Trophoblast cell (in vitro differentiated cells and primary cell): Measurements from ENCODE around the gene SFT2D3.

Source experiments
- DNase-seq, 2 donors: peaks; one replicate each; pipeline ENCODE4 v3.0.0-alpha.2; 2016
- H2AFZ ChIP-seq: 2 replicates; pipeline ENCODE4 v1.6.1; 2013; ENCODE audit warnings: low read length, moderate library complexity, mild to moderate bottlenecking; ENCODE audit not compliant: insufficient read depth, poor library complexity
- H2AK5ac ChIP-seq: 2 replicates; pipeline ENCODE4 v1.6.1; 2013; ENCODE audit warnings: mild to moderate bottlenecking, low read length
- H2BK120ac ChIP-seq: 2 replicates; pipeline ENCODE4 v1.6.1; 2013; ENCODE audit warnings: low read length, mild to moderate bottlenecking, moderate library complexity; ENCODE audit not compliant: insufficient read depth, poor library complexity
- H2BK12ac ChIP-seq: 2 replicates; pipeline ENCODE4 v1.6.1; 2013; ENCODE audit warnings: mild to moderate bottlenecking, low read length, moderate library complexity
- H2BK5ac ChIP-seq: 2 replicates; pipeline ENCODE4 v1.6.1; 2013; ENCODE audit warnings: low read length, low read depth, moderate library complexity, mild to moderate bottlenecking; ENCODE audit not compliant: poor library complexity
- H3K14ac ChIP-seq: 2 replicates; pipeline ENCODE4 v1.6.1; 2013; ENCODE audit warnings: mild to moderate bottlenecking, low read length
- H3K18ac ChIP-seq: 2 replicates; pipeline ENCODE4 v1.6.1; 2013; ENCODE audit warnings: mild to moderate bottlenecking, low read length
- H3K23ac ChIP-seq: 2 replicates; pipeline ENCODE4 v1.6.1; 2013; ENCODE audit warnings: low read length
- H3K27ac ChIP-seq: 2 replicates; pipeline ENCODE4 v1.5.1; 2013; ENCODE audit warnings: low read depth, mild to moderate bottlenecking, inconsistent platforms, low read length, moderate library complexity
- H3K27me3 ChIP-seq: 2 replicates; pipeline ENCODE4 v1.6.1; 2013; ENCODE audit warnings: inconsistent platforms, mild to moderate bottlenecking, low read length, moderate library complexity; ENCODE audit not compliant: insufficient read depth
- H3K36me3 ChIP-seq, 2 experiments: 1 replicate in 1 of 2; 2 replicates in 1 of 2; pipeline ENCODE4 v1.6.1; 2013; ENCODE audit warnings: low read length in 2 of 2, mild to moderate bottlenecking in 2 of 2, moderate library complexity in 1 of 2; ENCODE audit not compliant: insufficient read depth in 2 of 2, control insufficient read depth in 1 of 2
- H3K4ac ChIP-seq: 2 replicates; pipeline ENCODE4 v1.6.1; 2013; ENCODE audit warnings: low read depth, mild to moderate bottlenecking, low read length, moderate library complexity
- H3K4me1 ChIP-seq, 2 experiments: 1 replicate in 1 of 2; 2 replicates in 1 of 2; pipeline ENCODE4 v1.6.1; 2013; ENCODE audit warnings: low read length in 2 of 2, mild to moderate bottlenecking in 2 of 2, moderate library complexity in 1 of 2; ENCODE audit not compliant: insufficient read depth in 2 of 2, control insufficient read depth in 1 of 2
- H3K4me2 ChIP-seq: 2 replicates; pipeline ENCODE4 v1.6.1; 2013; ENCODE audit warnings: inconsistent platforms, mild to moderate bottlenecking, low read length, moderate library complexity
- H3K4me3 ChIP-seq: 2 replicates; pipeline ENCODE4 v1.5.1; 2013; ENCODE audit warnings: mild to moderate bottlenecking, low read depth, low read length, inconsistent platforms
- H3K79me1 ChIP-seq: one replicate; pipeline ENCODE4 v1.6.1; 2013; ENCODE audit warnings: low read length
- H3K79me2 ChIP-seq: 2 replicates; pipeline ENCODE4 v1.6.1; 2013; ENCODE audit warnings: low read length, mild to moderate bottlenecking; ENCODE audit not compliant: control insufficient read depth, insufficient read depth, poor library complexity
- H3K9ac ChIP-seq: 2 replicates; pipeline ENCODE4 v1.6.1; 2013; ENCODE audit warnings: mild to moderate bottlenecking, low read length
- H3K9me3 ChIP-seq: 2 replicates; pipeline ENCODE4 v1.6.1; 2013; ENCODE audit warnings: low read depth, mild to moderate bottlenecking, control low read depth, inconsistent platforms, low read length; ENCODE audit not compliant: insufficient read depth
- H4K12ac ChIP-seq: 2 replicates; pipeline ENCODE4 v1.6.1; 2013; ENCODE audit warnings: low read depth, mild to moderate bottlenecking, low read length, moderate library complexity
- H4K8ac ChIP-seq: 2 replicates; pipeline ENCODE4 v1.6.1; 2013; ENCODE audit warnings: low read depth, mild to moderate bottlenecking, low read length, moderate library complexity
- H4K91ac ChIP-seq: one replicate; pipeline ENCODE4 v1.6.1; 2013; ENCODE audit warnings: low read depth, mild to moderate bottlenecking, low read length, moderate library complexity
- WGBS: extraction: QIAGEN DNeasy Blood & Tissue Kit; methylation state at CpG from one replicate; pipeline ENCODE4 v1.1.7; 2013; ENCODE audit warnings: missing lambda C conversion rate; ENCODE audit not compliant: insufficient read length, insufficient coverage; ENCODE audit errors: extremely low coverage; 5-methylcytosine and 5-hydroxymethylcytosine counted together

The SFT2D3 gene

DNA sequence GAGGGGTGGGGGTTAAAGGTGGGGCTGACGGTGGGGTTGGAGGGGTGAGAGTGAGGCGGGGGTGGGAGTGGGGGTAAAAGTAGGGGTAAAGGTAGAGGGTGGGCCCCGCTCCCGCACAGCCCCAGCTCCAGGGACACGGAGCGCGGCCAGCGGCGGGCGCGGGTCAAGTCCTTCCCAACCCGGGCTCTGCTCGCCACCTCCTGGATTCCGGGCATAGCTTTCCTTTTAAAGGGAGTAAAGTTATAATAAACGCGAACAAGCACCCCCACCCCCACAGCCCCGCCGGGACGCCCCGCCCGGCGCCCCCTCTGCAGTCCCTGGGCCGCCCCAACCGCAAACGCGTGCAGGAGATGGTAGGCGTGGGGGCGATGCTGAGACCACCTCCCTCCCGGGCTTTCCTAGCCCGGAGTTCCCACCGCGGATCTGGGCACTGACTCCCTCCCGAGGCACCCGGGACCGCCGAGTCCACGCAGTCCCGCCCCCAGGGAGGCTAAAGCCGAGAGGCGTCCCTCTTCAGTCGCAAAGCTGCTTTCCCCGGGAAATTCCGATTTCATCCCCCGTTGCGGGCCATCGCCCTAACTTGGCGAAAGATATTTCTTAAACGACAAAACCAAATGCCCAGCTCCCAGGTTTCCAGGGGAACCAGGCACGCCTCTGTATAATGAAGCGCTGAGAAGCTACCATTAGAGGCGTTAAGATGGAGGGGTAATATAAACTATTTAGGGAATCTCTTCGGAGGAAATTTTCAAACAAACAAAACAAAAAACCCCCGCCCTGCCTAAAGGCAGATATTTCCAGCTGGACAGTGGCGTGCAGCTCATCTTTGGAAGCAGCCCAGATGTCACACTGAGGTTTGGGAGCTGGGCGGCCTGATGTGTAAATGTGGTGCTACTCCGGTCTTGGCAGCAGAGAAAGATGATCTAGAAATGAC lies 25.7 kb upstream of the SFT2D3 start, which contains the start of gene LIMS2:
Gene LIMS2, minus strand, starts transcription at position 200 of the 931 bp plus-strand sequence. CDS start 506 bp downstream, outside the sequence.
- peak within 1 kb of the TSS; percentile 80 for H3K4me2 ChIP-seq
- no peak within 1 kb of the TSS for H2BK5ac ChIP-seq
- H3K27me3 ChIP-seq: peaks cover 4% of the 10 kb centered on the region
- peak within 1 kb of the TSS; percentile 25 for H3K14ac ChIP-seq
- peak within 1 kb of the TSS; percentile 56 for H2BK120ac ChIP-seq
- peaks cover 6 to 8% of the 10 kb centered on the region in 2 experiments for H3K4me1 ChIP-seq
- no peak within 1 kb of the TSS for H3K27ac ChIP-seq
- peak within 1 kb of the TSS; percentile 54 for H4K12ac ChIP-seq
- peak; percentile 15 to 55 for DNase-seq
- peaks cover 5% of the 10 kb centered on the region for H3K79me1 ChIP-seq
- H3K79me2 ChIP-seq: peaks cover 3% of the 10 kb centered on the region
- no peak within 1 kb of the TSS for H2AK5ac ChIP-seq
- no peak within 1 kb of the TSS for H2BK12ac ChIP-seq
- WGBS: no CpG with 5 or more reads among the region's 56 CpGs
- peaks cover 5% of the 10 kb centered on the region for H3K9me3 ChIP-seq
- no peak within 1 kb of the TSS for H3K4ac ChIP-seq
- peak within 1 kb of the TSS; percentile 83 for H3K4me3 ChIP-seq
- H3K18ac ChIP-seq: peak within 1 kb of the TSS; percentile 7
- no peak within 1 kb of the TSS for H4K8ac ChIP-seq
- H2AFZ ChIP-seq: peak within 1 kb of the TSS; percentile 43
- no peak within 1 kb of the TSS for H3K23ac ChIP-seq
- H3K36me3 ChIP-seq: no peaks in the 10 kb centered on the region
- peak within 1 kb of the TSS; percentile 68 for H3K9ac ChIP-seq
- peak within 1 kb of the TSS; percentile 46 for H4K91ac ChIP-seq

DNA sequence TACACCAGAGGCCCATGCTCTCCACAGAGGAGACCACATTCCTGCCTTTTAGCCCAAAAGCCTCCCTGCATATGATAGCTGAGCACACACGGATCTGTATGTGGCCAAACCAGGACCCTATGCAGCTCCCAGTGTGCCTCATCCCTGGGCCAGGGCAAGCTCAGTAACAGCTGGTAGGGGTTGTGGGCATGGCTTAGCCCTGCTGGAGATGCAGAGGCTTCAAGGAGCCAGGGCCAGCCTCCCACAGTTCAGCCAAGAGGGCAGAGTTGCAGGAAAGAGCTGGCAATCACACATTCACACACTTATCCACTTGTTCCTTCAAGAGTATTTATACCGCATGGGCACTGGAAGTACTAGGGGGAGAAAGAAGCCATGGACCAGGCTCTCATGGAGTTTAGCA lies 24.4 kb upstream of the SFT2D3 start:
- Histone ChIP-seq H2BK120ac (no peak overlapping the region), H3K23ac (no peak overlapping the region), H2BK12ac (no peak overlapping the region), H3K4me2 (no peak overlapping the region), H3K9me3 (peaks cover 4% of the 10 kb centered on the region), H4K91ac (no peak overlapping the region), H3K9ac (no peak overlapping the region), H3K14ac (no peak overlapping the region), H3K4ac (no peak overlapping the region), H3K18ac (no peak overlapping the region), H3K36me3 (no peaks in the 10 kb centered on the region), H3K27me3 (peaks cover 4% of the 10 kb centered on the region), H2BK5ac (no peak overlapping the region), H3K4me3 (no peak overlapping the region), H4K12ac (no peak overlapping the region), H4K8ac (no peak overlapping the region), H3K79me2 (peaks cover 3% of the 10 kb centered on the region), H2AFZ (no peak overlapping the region), H2AK5ac (no peak overlapping the region), H3K27ac (no peak overlapping the region), H3K79me1 (peaks cover 5% of the 10 kb centered on the region), H3K4me1 (peaks cover 6 to 8% of the 10 kb centered on the region in 2 experiments)
- WGBS: no CpG with 5 or more reads among the region's 2 CpGs
- DNase-seq: no peak

DNA sequence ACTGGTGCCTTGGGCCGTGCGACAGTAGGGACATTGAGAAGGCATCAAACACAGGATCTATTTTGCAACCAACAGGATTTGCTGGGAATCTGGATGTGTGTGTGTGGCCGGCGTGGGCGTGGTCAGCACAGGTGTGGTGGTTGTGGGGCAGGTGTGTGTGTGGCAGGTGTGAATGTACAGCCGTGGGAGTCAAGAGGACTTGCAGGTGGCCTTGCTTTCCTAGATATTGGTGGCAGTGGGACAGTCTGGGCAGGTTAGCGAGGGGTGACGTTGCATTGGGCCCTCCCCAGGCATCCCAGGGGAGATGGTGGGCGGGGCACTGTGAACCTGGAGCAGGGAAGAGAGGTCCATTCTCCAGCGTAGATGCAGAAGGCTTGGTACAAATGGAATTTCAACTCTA lies 22.8 kb upstream of the SFT2D3 start:
- H3K27ac ChIP-seq: no peak overlapping the region
- H2BK5ac ChIP-seq: no peak overlapping the region
- WGBS: no CpG with 5 or more reads among the region's 10 CpGs
- H3K36me3 ChIP-seq: no peaks in the 10 kb centered on the region
- no peak overlapping the region for H3K23ac ChIP-seq
- no peak overlapping the region for H3K4ac ChIP-seq
- no peak overlapping the region for H3K9ac ChIP-seq
- no peak overlapping the region for H3K14ac ChIP-seq
- peaks cover 4% of the 10 kb centered on the region for H3K27me3 ChIP-seq
- H2AK5ac ChIP-seq: no peak overlapping the region
- no peak overlapping the region for H2BK120ac ChIP-seq
- H3K79me2 ChIP-seq: peaks cover 3% of the 10 kb centered on the region
- no peak overlapping the region for H2AFZ ChIP-seq
- H3K4me1 ChIP-seq: peaks cover 6 to 8% of the 10 kb centered on the region in 2 experiments
- no peak overlapping the region for H3K4me3 ChIP-seq
- peaks cover 5% of the 10 kb centered on the region for H3K79me1 ChIP-seq
- no peak overlapping the region for H4K8ac ChIP-seq
- H4K12ac ChIP-seq: no peak overlapping the region
- H3K4me2 ChIP-seq: no peak overlapping the region
- H3K9me3 ChIP-seq: peaks cover 3% of the 10 kb centered on the region
- H2BK12ac ChIP-seq: no peak overlapping the region
- no peak overlapping the region for H3K18ac ChIP-seq
- no peak overlapping the region for H4K91ac ChIP-seq
- no peak for DNase-seq

DNA sequence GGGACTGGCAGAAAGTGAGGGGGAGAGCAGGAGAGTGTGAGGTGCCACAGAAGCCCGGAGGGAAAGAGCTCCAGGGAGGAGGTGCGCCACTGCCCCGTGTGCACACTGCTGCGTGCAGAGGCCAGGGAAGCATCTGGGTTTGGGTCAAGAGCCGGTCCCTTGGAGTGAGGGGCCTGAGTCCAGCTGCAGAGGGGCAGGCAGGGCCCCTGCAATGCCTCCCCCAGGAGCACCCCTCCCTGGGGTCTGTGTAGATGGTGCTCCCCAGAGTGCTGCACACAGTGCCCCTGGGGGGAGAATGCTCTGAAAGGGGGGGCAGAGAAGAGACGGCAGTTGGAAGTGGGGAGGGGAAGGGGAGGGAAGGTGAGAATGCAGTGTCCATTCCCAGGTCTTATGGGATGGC lies 22.3 kb upstream of the SFT2D3 start:
- H3K4me2 ChIP-seq: no peak overlapping the region
- no peak overlapping the region for H3K23ac ChIP-seq
- no peak overlapping the region for H2AK5ac ChIP-seq
- no peak overlapping the region for H4K91ac ChIP-seq
- H3K4ac ChIP-seq: no peak overlapping the region
- peaks cover 5% of the 10 kb centered on the region for H3K79me1 ChIP-seq
- no peak overlapping the region for H3K18ac ChIP-seq
- DNase-seq: no peak
- H2BK5ac ChIP-seq: no peak overlapping the region
- no peak overlapping the region for H4K8ac ChIP-seq
- peaks cover 3% of the 10 kb centered on the region for H3K79me2 ChIP-seq
- no peak overlapping the region for H3K14ac ChIP-seq
- H3K4me3 ChIP-seq: peak overlapping the region; percentile 1
- H3K27me3 ChIP-seq: peaks cover 4% of the 10 kb centered on the region
- no peak overlapping the region for H4K12ac ChIP-seq
- H3K4me1 ChIP-seq: peaks cover 6 to 10% of the 10 kb centered on the region in 2 experiments
- no peak overlapping the region for H2AFZ ChIP-seq
- H2BK12ac ChIP-seq: no peak overlapping the region
- H3K9ac ChIP-seq: no peak overlapping the region
- peaks cover 5% of the 10 kb centered on the region for H3K9me3 ChIP-seq
- H2BK120ac ChIP-seq: no peak overlapping the region
- no peak overlapping the region for H3K27ac ChIP-seq
- H3K36me3 ChIP-seq: no peaks in the 10 kb centered on the region
- WGBS: no CpG with 5 or more reads among the region's 6 CpGs
